HL-60 (cell line): ENCODE data around the gene PTPRU.

Experiments
- DNase-seq, 2 experiments: peaks; one replicate each; pipeline ENCODE4 v3.0.0-alpha.2; 2010 to 2020; ENCODE audit warnings: low read depth in 1 of 2, low spot score in 1 of 2
- H3K27ac ChIP-seq: fragments of 250-450 bp; sonication (Bioruptor Pico); replicated peaks from 2 replicates; pipeline ENCODE4 v1.5.1; 2020; ENCODE audit warnings: mild to moderate bottlenecking, moderate library complexity
- H3K27me3 ChIP-seq: fragments of 250-450 bp; sonication (Bioruptor Pico); 2 replicates; pipeline ENCODE4 v1.5.1; 2021; ENCODE audit warnings: mild to moderate bottlenecking, moderate library complexity; ENCODE audit not compliant: insufficient read depth, poor library complexity, severe bottlenecking
- H3K4me3 ChIP-seq: replicated peaks from 2 replicates; pipeline ENCODE4 v1.5.1; 2011; ENCODE audit warnings: mild to moderate bottlenecking, control low read depth, low read length; ENCODE audit not compliant: insufficient read depth
- CTCF ChIP-seq: IDR thresholded peaks from one replicate; pipeline ENCODE4 v1.5.1; 2011; ENCODE audit warnings: low read length, control low read depth, inconsistent platforms; ENCODE audit not compliant: insufficient read depth
- GABPA ChIP-seq: IDR thresholded peaks from 2 replicates; pipeline ENCODE4 v1.6.1; 2012; ENCODE audit warnings: low read depth
- POLR2AphosphoS5 ChIP-seq: IDR thresholded peaks from 2 replicates; pipeline ENCODE4 v1.6.1; 2012; ENCODE audit warnings: low read depth
- REST ChIP-seq: IDR thresholded peaks from 2 replicates; pipeline ENCODE4 v1.6.1; 2012; ENCODE audit warnings: low read depth; ENCODE audit not compliant: insufficient replicate concordance
- SPI1 ChIP-seq: IDR thresholded peaks from 2 replicates; pipeline ENCODE4 v1.6.1; 2012; ENCODE audit warnings: low read depth, mild to moderate bottlenecking, borderline replicate concordance

The PTPRU gene

GRCh38 chr1:29248409-29248808 lies 12.1 kb downstream of the PTPRU start:
- DNase-seq: no peak
- Histone ChIP-seq H3K27ac (no peak overlapping the region), H3K27me3 (peaks cover 6% of the 10 kb centered on the region), H3K4me3 (no peak overlapping the region)
- TF ChIP-seq POLR2AphosphoS5 (no peak), GABPA (no peak), SPI1 (no peak), REST (no peak), CTCF (no peak)

GRCh38 chr1:29249170-29249691 lies 12.9 kb downstream of the PTPRU start:
- DNase-seq: no peak
- H3K4me3 ChIP-seq: no peak overlapping the region
- H3K27me3 ChIP-seq: peaks cover 2% of the 10 kb centered on the region
- H3K27ac ChIP-seq: no peak overlapping the region
- TF ChIP-seq SPI1 (no peak), POLR2AphosphoS5 (no peak), GABPA (no peak), REST (no peak)

GRCh38 chr1:29249951-29250581 lies 13.7 kb downstream of the PTPRU start:
- no peaks in the 10 kb centered on the region for H3K27me3 ChIP-seq
- no peak overlapping the region for H3K4me3 ChIP-seq
- DNase-seq: no peak
- no peak for TF ChIP-seq CTCF
- TF ChIP-seq GABPA: no peak
- no peak for TF ChIP-seq POLR2AphosphoS5
- no peak for TF ChIP-seq REST
- H3K27ac ChIP-seq: no peak overlapping the region
